HepG2 (cell line): ENCODE results near the gene CTSZ. TPM values are rescaled to one million over a fixed set of nuclear protein-coding genes. Genes with fewer than 3 reads are reported as not detected.
A peak's percentile ranks its signal among the peaks of the same experiment; 100 is the strongest.

Experiments
- AFF4 ChIP-seq: sonication (generic); formaldehyde crosslinking; IDR thresholded peaks from 2 replicates; pipeline ENCODE4 v1.4.0; 2020; ENCODE audit warnings: missing genetic modification reagents
- DNMT1 ChIP-seq: sonication (generic); formaldehyde crosslinking; IDR thresholded peaks from 2 replicates; pipeline ENCODE4 v1.5.1; 2020; ENCODE audit warnings: mild to moderate bottlenecking, missing genetic modification reagents
- FOXC1 ChIP-seq: sonication (generic); formaldehyde crosslinking; IDR thresholded peaks from 2 replicates; pipeline ENCODE4 v1.8.0; 2022; ENCODE audit warnings: mild to moderate bottlenecking, missing genetic modification reagents, borderline replicate concordance
- GATAD2A ChIP-seq: IDR thresholded peaks from 2 replicates; pipeline ENCODE4 v1.6.1; 2016
- GLI4 ChIP-seq: sonication (generic); formaldehyde crosslinking; IDR thresholded peaks from 2 replicates; pipeline ENCODE4 v1.5.1; 2020; ENCODE audit warnings: missing genetic modification reagents, mild to moderate bottlenecking, moderate library complexity, borderline replicate concordance
- HHEX ChIP-seq: IDR thresholded peaks from 2 replicates; pipeline ENCODE4 v1.6.1; 2016; ENCODE audit warnings: control low read depth
- HNRNPH1 ChIP-seq: fragments of 200-400 bp; formaldehyde crosslinking; optimal IDR thresholded peaks from 2 replicates; pipeline ENCODE3; 2017; ENCODE audit warnings: mild to moderate bottlenecking, low read depth, low read length
- KLF11 ChIP-seq: IDR thresholded peaks from 2 replicates; pipeline ENCODE4 v1.6.1; 2016; ENCODE audit warnings: missing compliant biosample characterization
- MEIS2 ChIP-seq: sonication (generic); formaldehyde crosslinking; IDR thresholded peaks from 2 replicates; pipeline ENCODE4 v1.9.0; 2021; ENCODE audit warnings: mild to moderate bottlenecking, missing genetic modification reagents
- MXD4 ChIP-seq: IDR thresholded peaks from 2 replicates; pipeline ENCODE4 v1.6.1; 2016; ENCODE audit warnings: mild to moderate bottlenecking, missing biosample characterization, missing genetic modification reagents
- NR2C2 ChIP-seq: sonication (generic); formaldehyde crosslinking; IDR thresholded peaks from 2 replicates; pipeline ENCODE4 v1.4.0; 2020; ENCODE audit warnings: missing genetic modification reagents, mild to moderate bottlenecking, moderate library complexity, borderline replicate concordance
- SYNCRIP ChIP-seq: fragments of 200-400 bp; formaldehyde crosslinking; IDR thresholded peaks from 2 replicates; pipeline ENCODE4 v1.6.1; 2018; ENCODE audit warnings: mild to moderate bottlenecking, low read depth, low read length; ENCODE audit not compliant: insufficient read depth
- THRA ChIP-seq: sonication (generic); formaldehyde crosslinking; IDR thresholded peaks from 2 replicates; pipeline ENCODE4 v1.4.0; 2020; ENCODE audit warnings: missing genetic modification reagents, borderline replicate concordance
- ZBTB7A ChIP-seq: sonication (generic); formaldehyde crosslinking; IDR thresholded peaks from 2 replicates; pipeline ENCODE4 v1.8.0; 2022; ENCODE audit warnings: mild to moderate bottlenecking, missing genetic modification reagents
- ZFP91 ChIP-seq: sonication (generic); formaldehyde crosslinking; IDR thresholded peaks from 2 replicates; pipeline ENCODE4 v1.9.0; 2022; ENCODE audit warnings: missing genetic modification reagents, mild to moderate bottlenecking, borderline replicate concordance
- ZNF101 ChIP-seq: sonication (generic); formaldehyde crosslinking; IDR thresholded peaks from 2 replicates; pipeline ENCODE4 v1.4.0; 2020; ENCODE audit warnings: mild to moderate bottlenecking, low read depth, missing genetic modification reagents, borderline replicate concordance
- ZNF337 ChIP-seq: sonication (generic); formaldehyde crosslinking; IDR thresholded peaks from 2 replicates; pipeline ENCODE4 v1.5.1; 2020; ENCODE audit warnings: missing genetic modification reagents, low read depth, mild to moderate bottlenecking, borderline replicate concordance
- ZNF430 ChIP-seq: sonication (generic); formaldehyde crosslinking; IDR thresholded peaks from 2 replicates; pipeline ENCODE4 v1.9.0; 2021; ENCODE audit warnings: mild to moderate bottlenecking, missing genetic modification reagents
- ZNF451 ChIP-seq: sonication (generic); formaldehyde crosslinking; IDR thresholded peaks from 2 replicates; pipeline ENCODE4 v1.5.0; 2020; ENCODE audit warnings: mild to moderate bottlenecking, missing genetic modification reagents
- ZSCAN5A ChIP-seq: sonication (generic); formaldehyde crosslinking; IDR thresholded peaks from 2 replicates; pipeline ENCODE4 v1.8.0; 2022; ENCODE audit warnings: mild to moderate bottlenecking, missing genetic modification reagents, borderline replicate concordance
- polyA plus RNA-seq, 8 experiments: library from polyadenylated mRNA; depleted of rRNA in 3 of 8; stranded (reverse) in 7 of 8; unstranded in 1 of 8; fragments of >200 nt; fragmentation: Illumina TruSeq in 4 of 8; extraction: Trizol in 4 of 8; gene quantifications; 2 replicates each; pipeline versions ENCODE4 v1.2.1 to v1.2.3, GENCODE V29; 2011 to 2016; ENCODE audit warnings: low read depth in 4 of 8, missing spikeins in 1 of 8, mixed read lengths in 1 of 8; ENCODE audit not compliant: insufficient read depth in 1 of 8
- total RNA-seq, 5 experiments: library from RNA; depleted of rRNA; stranded (reverse); fragments of >200 nt; fragmentation: Illumina TruSeq; extraction: Trizol; gene quantifications; 2 replicates each; pipeline ENCODE4 v1.2.3, GENCODE V29; 2016; ENCODE audit warnings: low read depth in 1 of 5

The CTSZ gene
- total and polyA plus RNA-seq, 2 of the 13 experiments (the other 11 are each of a cell fraction or from before 2014, with no cell fraction given), result 0.33 TPM; not detected in 1

DNA sequence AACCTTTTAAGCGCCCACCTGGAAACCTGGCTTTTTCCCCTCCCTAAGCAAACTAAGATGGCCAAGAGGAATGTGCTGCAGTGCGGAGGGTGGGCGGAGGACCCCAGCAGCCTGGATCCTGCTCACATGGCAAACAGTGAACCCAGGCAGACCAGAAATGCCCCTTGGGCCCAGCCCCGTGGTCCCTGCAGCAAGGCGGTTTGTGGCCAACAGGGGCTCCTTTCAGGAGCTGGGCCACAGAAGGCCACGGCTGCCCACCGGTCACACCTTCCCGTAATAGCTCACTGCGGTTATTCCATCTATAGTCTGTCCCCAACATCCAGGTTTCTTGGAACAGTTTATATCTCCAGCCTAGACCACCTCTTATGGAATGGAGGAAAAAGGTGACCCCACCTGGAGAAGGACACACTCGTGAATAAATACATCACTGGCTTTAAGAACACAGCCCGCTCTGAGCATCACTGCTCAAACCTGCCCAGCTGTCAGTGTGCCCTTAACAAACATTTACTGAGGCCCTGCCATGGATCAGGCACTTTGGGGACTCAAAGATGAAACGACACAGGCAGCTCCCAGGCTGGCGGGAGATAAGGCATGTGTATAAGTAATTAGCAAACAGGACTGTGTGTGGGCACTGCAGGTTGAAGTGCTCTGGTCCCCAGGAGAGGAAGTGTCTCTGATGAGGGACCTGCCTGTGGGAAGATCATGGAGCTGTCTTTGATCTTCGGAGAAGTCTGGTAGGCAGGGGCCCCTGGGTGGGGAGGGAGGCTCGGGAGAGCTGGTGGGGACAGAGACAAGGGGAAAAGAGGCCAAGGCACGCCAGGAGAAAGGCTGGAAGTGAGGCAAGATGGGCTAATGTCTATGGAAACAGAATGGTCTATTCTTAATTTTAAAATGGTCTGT is 9.0 kb upstream of the CTSZ start (continued):
- TF ChIP-seq NR2C2 (CRISPR knock-in tag) (0 out of 2 replicates have a peak, but pooled peaks have one; percentile 34), ZFP91 (peak; percentile 84), ZNF451 (CRISPR knock-in tag) (0 out of 2 replicates have a peak, but pooled peaks have one; percentile 53), GLI4 (CRISPR knock-in tag) (no peak), GATAD2A (CRISPR knock-in tag) (peak; percentile 91), ZSCAN5A (0 out of 2 replicates have a peak, but pooled peaks have one; percentile 96), KLF11 (CRISPR knock-in tag) (peak; percentile 46; the same call in 1 of the 2 replicates), MXD4 (CRISPR knock-in tag) (peak; percentile 60; the same call in 1 of the 2 replicates), ZBTB7A (CRISPR knock-in tag) (peak; percentile 61; the same call in 1 of the 2 replicates), MEIS2 (CRISPR knock-in tag) (peak; percentile 96), ZNF430 (0 out of 2 replicates have a peak, but pooled peaks have one; percentile 47), DNMT1 (no peak), SYNCRIP (no peak), ZNF101 (CRISPR knock-in tag) (no peak; the same call in 1 of the 2 replicates), HHEX (CRISPR knock-in tag) (peak; percentile 94), HNRNPH1 (no peak), THRA (CRISPR knock-in tag) (peak; percentile 86), FOXC1 (CRISPR knock-in tag) (no peak), AFF4 (CRISPR knock-in tag) (0 out of 2 replicates have a peak, but pooled peaks have one; percentile 47), ZNF337 (no peak)
